Measurements from ENCODE around the gene CDC14A.

GRCh38 chr1:100482167-100482566 is 129.9 kb downstream of the CDC14A start:
- TF ChIP-seq FOXA1 (IDR thresholded peaks at IDR 0.05) (no peak), SUZ12 (IDR thresholded peaks at IDR 0.05) (no peak), NFRKB (IDR thresholded peaks at IDR 0.05) (no peak), ZNF384 (IDR thresholded peaks at IDR 0.05) (no peak), TARDBP (IDR thresholded peaks at IDR 0.05) (no peak), HDGF (IDR thresholded peaks at IDR 0.05; ENCODE audit: borderline replicate concordance) (no peak), ELF4 (IDR thresholded peaks at IDR 0.05) (no peak), SP1 (IDR thresholded peaks at IDR 0.05) (no peak), ARNT (IDR thresholded peaks at IDR 0.05) (no peak), FOXM1 (IDR thresholded peaks at IDR 0.05; ENCODE audit: borderline replicate concordance) (no peak), FOXK2 (IDR thresholded peaks at IDR 0.05) (no peak), L3MBTL2 (conservative IDR thresholded peaks at IDR 0.05) (no peak)

Measured in HEK293T (cell line).